ENCODE measurements around the gene TSPAN13. TPM values are rescaled to one million over a fixed set of nuclear protein-coding genes. Genes with fewer than 3 reads are reported as not detected.

The TSPAN13 gene
- total and polyA plus RNA-seq, 2 donors (not counting 1 experiment from before 2014, with no cell fraction given) = 23.0 to 26.2 TPM

- H3K4me2 ChIP-seq (replicated peaks; ENCODE audit: low read depth, low read length, poor library complexity, severe bottlenecking) = no peak overlapping the region
- Mint-ChIP-seq H3K9me3 (ENCODE audit: insufficient read depth) (no peaks in the 10 kb centered on the region), H3K27ac (no peak overlapping the region), H3K4me3 (no peak overlapping the region), H3K27me3 (peaks cover 4% of the 10 kb centered on the region), H3K4me1 (peaks cover 9% of the 10 kb centered on the region)
- no peak for ATAC-seq (ENCODE audit: low read depth)
- intact Hi-C loops (cut with micrococcal nuclease) = no loop called here
- CTCF ChIA-PET = no interaction called here
- no peak for DNase-seq
- no peak for TF ChIP-seq EZH2 (IDR thresholded peaks at IDR 0.05; ENCODE audit: borderline replicate concordance, insufficient read depth, low read depth, low read length, poor library complexity, severe bottlenecking)
- TF ChIP-seq, protein P1, sequence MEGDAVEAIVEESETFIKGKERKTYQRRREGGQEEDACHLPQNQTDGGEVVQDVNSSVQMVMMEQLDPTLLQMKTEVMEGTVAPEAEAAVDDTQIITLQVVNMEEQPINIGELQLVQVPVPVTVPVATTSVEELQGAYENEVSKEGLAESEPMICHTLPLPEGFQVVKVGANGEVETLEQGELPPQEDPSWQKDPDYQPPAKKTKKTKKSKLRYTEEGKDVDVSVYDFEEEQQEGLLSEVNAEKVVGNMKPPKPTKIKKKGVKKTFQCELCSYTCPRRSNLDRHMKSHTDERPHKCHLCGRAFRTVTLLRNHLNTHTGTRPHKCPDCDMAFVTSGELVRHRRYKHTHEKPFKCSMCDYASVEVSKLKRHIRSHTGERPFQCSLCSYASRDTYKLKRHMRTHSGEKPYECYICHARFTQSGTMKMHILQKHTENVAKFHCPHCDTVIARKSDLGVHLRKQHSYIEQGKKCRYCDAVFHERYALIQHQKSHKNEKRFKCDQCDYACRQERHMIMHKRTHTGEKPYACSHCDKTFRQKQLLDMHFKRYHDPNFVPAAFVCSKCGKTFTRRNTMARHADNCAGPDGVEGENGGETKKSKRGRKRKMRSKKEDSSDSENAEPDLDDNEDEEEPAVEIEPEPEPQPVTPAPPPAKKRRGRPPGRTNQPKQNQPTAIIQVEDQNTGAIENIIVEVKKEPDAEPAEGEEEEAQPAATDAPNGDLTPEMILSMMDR (IDR thresholded peaks at IDR 0.05) = no peak
- H3K9ac ChIP-seq (ENCODE audit: low read length) = no peak overlapping the region
- no peak overlapping the region for H3K27ac ChIP-seq (ENCODE audit: low read length in 2 of 2)
- H3K4me1 ChIP-seq (ENCODE audit: control insufficient read depth in 2 of 2, insufficient read depth in 2 of 2, low read length in 2 of 2) = peaks cover 4% of the 10 kb centered on the region in 2 donors
- H3K27me3 ChIP-seq (replicated peaks in 1 of 4; ENCODE audit: control extremely low read depth in 1 of 4, control insufficient read depth in 3 of 4, insufficient read depth in 4 of 4, low read length in 3 of 4) = no peaks in the 10 kb centered on the region
- no peaks in the 10 kb centered on the region for H3K9me3 ChIP-seq (ENCODE audit: control extremely low read depth in 1 of 3, control insufficient read depth in 2 of 3, insufficient read depth in 1 of 3, low read length in 2 of 3)
- POLR2A ChIA-PET = no interaction called here
- H3K79me2 ChIP-seq (ENCODE audit: control insufficient read depth, insufficient read depth, low read length) = no peaks in the 10 kb centered on the region
- no CpG with 5 or more reads among the region's 2 CpGs for WGBS (ENCODE audit: insufficient coverage)
- H3K4me3 ChIP-seq (ENCODE audit: control extremely low read depth in 1 of 5, extremely low read depth in 1 of 5, insufficient read depth in 1 of 5, low read depth in 2 of 5, low read length in 4 of 5) = no peak overlapping the region
- no peaks in the 10 kb centered on the region for H3K36me3 ChIP-seq (replicated peaks in 1 of 2; ENCODE audit: control extremely low read depth in 1 of 2, control insufficient read depth in 1 of 2, extremely low read depth in 1 of 2, insufficient read depth in 2 of 2, low read length in 1 of 2)
- H4K20me1 ChIP-seq (ENCODE audit: control insufficient read depth, insufficient read depth, low read length, poor library complexity, severe bottlenecking) = no peaks in the 10 kb centered on the region
- H2AFZ ChIP-seq (ENCODE audit: insufficient read depth, low read depth, low read length, poor library complexity, severe bottlenecking) = no peak overlapping the region
Measured at GRCh38 chr7:16811551-16811950, 58.0 kb downstream of the TSPAN13 start.

- no peak overlapping the region for H3K27ac ChIP-seq (ENCODE audit: low read length in 2 of 2)
- H3K9ac ChIP-seq (ENCODE audit: low read length) = no peak overlapping the region
- H4K20me1 ChIP-seq (ENCODE audit: control insufficient read depth, insufficient read depth, low read length, poor library complexity, severe bottlenecking) = no peaks in the 10 kb centered on the region
- no peak overlapping the region for H3K4me3 ChIP-seq (ENCODE audit: control extremely low read depth in 1 of 5, extremely low read depth in 1 of 5, insufficient read depth in 1 of 5, low read depth in 2 of 5, low read length in 4 of 5)
- H3K4me3 Mint-ChIP-seq = no peak overlapping the region
- no peak overlapping the region for H3K27ac Mint-ChIP-seq
- ATAC-seq (ENCODE audit: low read depth) = no peak
- H3K4me1 Mint-ChIP-seq = peaks cover 19% of the 10 kb centered on the region
- intact Hi-C loops (cut with micrococcal nuclease) = no loop called here
- TF ChIP-seq EZH2 (IDR thresholded peaks at IDR 0.05; ENCODE audit: borderline replicate concordance, insufficient read depth, low read depth, low read length, poor library complexity, severe bottlenecking) = no peak
- TF ChIP-seq, protein P1 (IDR thresholded peaks at IDR 0.05) = no peak
- H3K27me3 ChIP-seq (replicated peaks in 1 of 4; ENCODE audit: control extremely low read depth in 1 of 4, control insufficient read depth in 3 of 4, insufficient read depth in 4 of 4, low read length in 3 of 4) = no peaks in the 10 kb centered on the region
- no peaks in the 10 kb centered on the region for H3K79me2 ChIP-seq (ENCODE audit: control insufficient read depth, insufficient read depth, low read length)
- H3K4me2 ChIP-seq (replicated peaks; ENCODE audit: low read depth, low read length, poor library complexity, severe bottlenecking) = no peak overlapping the region
- ChIA-PET CTCF (no interaction called here), POLR2A (no interaction called here)
- no peak for DNase-seq
- H2AFZ ChIP-seq (ENCODE audit: insufficient read depth, low read depth, low read length, poor library complexity, severe bottlenecking) = no peak overlapping the region
- H3K9me3 ChIP-seq (ENCODE audit: control extremely low read depth in 1 of 3, control insufficient read depth in 2 of 3, insufficient read depth in 1 of 3, low read length in 2 of 3) = no peaks in the 10 kb centered on the region
- no peaks in the 10 kb centered on the region for H3K36me3 ChIP-seq (replicated peaks in 1 of 2; ENCODE audit: control extremely low read depth in 1 of 2, control insufficient read depth in 1 of 2, extremely low read depth in 1 of 2, insufficient read depth in 2 of 2, low read length in 1 of 2)
- H3K27me3 Mint-ChIP-seq = peaks cover 4% of the 10 kb centered on the region
- peaks cover 6 to 7% of the 10 kb centered on the region in 2 donors for H3K4me1 ChIP-seq (ENCODE audit: control insufficient read depth in 2 of 2, insufficient read depth in 2 of 2, low read length in 2 of 2)
- 100% methylated on average over 1 of the region's 4 CpGs for WGBS (ENCODE audit: insufficient coverage)
- H3K9me3 Mint-ChIP-seq (ENCODE audit: insufficient read depth) = no peaks in the 10 kb centered on the region
Measured at GRCh38 chr7:16812542-16813231, 59.1 kb downstream of the TSPAN13 start.

All from B cell (primary cell).